Measurements from ENCODE around the gene HNF4A. TPM values are rescaled to one million over a fixed set of nuclear protein-coding genes. Genes with fewer than 3 reads are reported as not detected.

The HNF4A gene
- total and polyA plus RNA-seq, 2 of the 13 experiments (the other 11 are each of a cell fraction or from before 2014, with no cell fraction given) = 80.9 to 169 TPM

GRCh38 chr20:44475694-44476560 is 120.4 kb downstream of the HNF4A start, which contains the start of gene TTPAL (continued):
- TF ChIP-seq ZBTB33 (CRISPR knock-in tag; IDR thresholded peaks at IDR 0.05) (peak; percentile 65), ZSCAN20 (CRISPR knock-in tag; IDR thresholded peaks at IDR 0.05; ENCODE audit: borderline replicate concordance) (no peak), SKIL (CRISPR knock-in tag; IDR thresholded peaks at IDR 0.05; ENCODE audit: borderline replicate concordance) (no peak; the same call in 1 of the 2 replicates), ZKSCAN5 (CRISPR knock-in tag; IDR thresholded peaks at IDR 0.05) (no peak), ZNF839 (CRISPR knock-in tag; IDR thresholded peaks at IDR 0.05; ENCODE audit: borderline replicate concordance) (peak; percentile 94; the same call in 1 of the 2 replicates), ISL2 (CRISPR knock-in tag; IDR thresholded peaks at IDR 0.05) (peak; percentile 87), MXI1 (IDR thresholded peaks at IDR 0.05; ENCODE audit: borderline replicate concordance, low read depth, low read length) (peak; percentile 98), RAD21 (CRISPR knock-in tag; IDR thresholded peaks at IDR 0.05) (peak; percentile 89), ZNF136 (CRISPR knock-in tag; IDR thresholded peaks at IDR 0.05; ENCODE audit: low read depth) (peak; percentile 96), ZNF530 (CRISPR knock-in tag; IDR thresholded peaks at IDR 0.05; ENCODE audit: low read depth) (0 out of 2 replicates have a peak, but pooled peaks have one; percentile 44), GABPA (IDR thresholded peaks at IDR 0.05; ENCODE audit: low read depth, low read length) (peak; percentile 84), GABPA (CRISPR knock-in tag; IDR thresholded peaks at IDR 0.05; ENCODE audit: low read depth) (peak; percentile 93), CSRNP1 (CRISPR knock-in tag; IDR thresholded peaks at IDR 0.05) (peak; percentile 99), ZSCAN5A (CRISPR knock-in tag; IDR thresholded peaks at IDR 0.05; ENCODE audit: borderline replicate concordance) (peak; percentile 98), HDAC1 (CRISPR knock-in tag; IDR thresholded peaks at IDR 0.05) (peak; percentile 99), ZNF543 (CRISPR knock-in tag; IDR thresholded peaks at IDR 0.05) (peak; percentile 96), JUN (CRISPR knock-in tag; IDR thresholded peaks at IDR 0.05) (peak; percentile 82), ZNF382 (CRISPR knock-in tag; IDR thresholded peaks at IDR 0.05; ENCODE audit: borderline replicate concordance) (no peak), IKZF5 (CRISPR knock-in tag; IDR thresholded peaks at IDR 0.05) (peak; percentile 96), HNRNPL (IDR thresholded peaks at IDR 0.05; ENCODE audit: low read depth, low read length) (0 out of 2 replicates have a peak, but pooled peaks have one; percentile 21)
